ENCODE measurements around the gene TGFB1I1. TPM values are rescaled to one million over a fixed set of nuclear protein-coding genes. Genes with fewer than 3 reads are reported as not detected.

Gene TGFB1I1
- 13.1 and 16.9 TPM in 2 replicates for total RNA-seq

DNA sequence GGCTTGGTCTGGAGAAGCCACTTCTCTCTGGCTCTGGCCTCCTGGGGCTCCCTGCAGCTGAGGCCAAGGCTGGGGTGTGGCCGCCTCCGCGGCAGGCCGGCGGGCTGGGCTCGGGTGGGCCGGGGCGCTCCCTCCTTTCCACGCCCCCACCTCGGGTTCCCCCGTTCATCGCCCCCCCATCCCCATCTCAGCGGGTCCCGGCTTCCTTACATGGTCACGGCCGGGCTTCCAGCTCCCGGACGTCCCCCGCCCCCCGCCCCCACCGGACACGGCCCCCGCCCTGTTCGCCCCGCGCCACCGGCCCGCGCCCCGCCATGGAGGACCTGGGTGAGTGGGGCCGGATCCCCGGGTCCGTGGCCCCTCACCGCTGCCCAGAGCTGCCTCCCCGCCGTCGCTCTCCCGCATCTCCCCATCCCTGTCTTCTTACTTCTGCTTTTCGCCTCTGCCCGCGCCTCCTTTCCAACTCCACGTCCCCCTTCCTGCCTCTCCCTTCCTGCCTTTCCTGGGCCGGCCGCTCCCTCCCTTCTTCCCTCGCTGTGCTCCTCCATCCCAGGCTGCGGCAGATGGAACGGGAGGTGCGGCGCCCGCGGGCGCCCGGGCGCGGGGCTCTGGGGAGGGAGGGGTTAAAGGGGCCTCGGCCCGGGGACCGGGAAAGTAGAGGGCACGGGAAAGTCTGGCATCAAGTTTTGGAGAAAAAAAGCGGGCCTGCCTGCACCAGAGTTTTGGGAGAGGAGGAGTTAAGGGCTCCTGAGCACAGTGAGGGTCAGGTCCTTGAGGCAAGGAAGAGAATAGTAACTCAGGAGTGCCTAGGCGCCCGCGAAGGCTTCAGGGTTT is at the start of gene TGFB1I1:
Gene TGFB1I1 (plus strand): TSS at position 278 of the 834 bp plus-strand sequence. CDS start 37 bp downstream, at position 315.

DNA sequence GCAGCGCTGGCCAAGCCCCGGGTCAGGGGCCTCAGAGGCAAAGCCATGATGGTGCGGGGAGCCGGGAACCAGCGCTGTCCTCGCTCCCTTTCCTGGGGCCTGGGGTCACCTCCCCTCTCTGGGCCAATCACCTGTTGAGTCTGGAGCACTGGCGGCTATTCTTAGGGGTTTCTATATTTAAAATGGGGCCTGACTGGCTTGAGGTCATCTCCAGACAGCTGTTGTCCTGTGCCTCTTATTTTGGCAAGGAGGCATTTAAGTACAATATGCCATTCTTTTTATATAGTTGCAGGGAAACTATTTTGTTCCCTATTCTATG is 43.7 kb upstream of the TGFB1I1 start, which contains the start of gene COX6A2:
Gene COX6A2 (minus strand): TSS at position 82 of the 319 bp plus-strand sequence. CDS start 35 bp downstream, at position 47.

DNA sequence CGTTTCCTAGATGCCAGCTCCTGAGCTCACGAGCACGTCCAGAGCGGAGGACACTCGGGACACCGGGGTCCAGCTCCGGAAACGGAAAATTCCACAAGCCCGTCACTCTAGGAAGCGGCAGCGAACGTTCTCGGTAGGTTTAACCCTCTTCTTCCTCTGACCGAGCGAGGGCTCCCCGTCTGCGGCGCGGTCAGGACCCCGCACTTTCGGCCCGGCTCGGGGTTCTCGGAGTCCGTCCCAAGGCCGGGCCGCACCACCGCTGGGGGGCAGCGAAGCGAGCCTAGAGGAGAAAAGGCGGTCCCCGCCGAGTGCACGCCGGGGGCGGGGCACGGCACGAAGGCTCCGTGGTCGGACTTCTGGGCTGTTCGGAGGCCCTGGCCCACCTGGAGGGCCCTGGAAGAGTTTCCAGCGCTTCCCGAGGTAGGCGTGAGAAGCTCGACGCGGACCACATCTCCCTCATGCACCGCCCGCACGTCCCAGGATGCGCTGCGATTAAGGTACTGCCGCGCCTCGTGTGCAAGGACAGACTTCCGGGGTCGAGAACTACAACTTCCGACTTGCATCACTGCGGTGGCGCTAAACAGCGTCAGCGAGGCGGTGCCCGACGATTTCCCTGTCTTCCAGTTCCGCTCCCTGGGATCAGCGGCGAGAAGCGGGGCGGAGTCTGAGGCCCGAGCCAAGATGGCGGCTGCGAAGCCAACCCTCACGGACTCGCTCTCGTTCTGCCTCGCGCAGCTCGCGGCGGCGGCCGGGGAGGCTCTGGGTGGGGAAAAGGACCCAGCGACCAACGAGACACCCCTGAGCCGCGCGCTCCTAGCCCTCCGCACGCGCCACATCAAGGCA is 12.9 kb upstream of the TGFB1I1 start, which contains the start of gene ARMC5:
Gene ARMC5 (plus strand): TSS at position 658 of the 843 bp plus-strand sequence. CDS start 24 bp downstream, at position 682.

DNA sequence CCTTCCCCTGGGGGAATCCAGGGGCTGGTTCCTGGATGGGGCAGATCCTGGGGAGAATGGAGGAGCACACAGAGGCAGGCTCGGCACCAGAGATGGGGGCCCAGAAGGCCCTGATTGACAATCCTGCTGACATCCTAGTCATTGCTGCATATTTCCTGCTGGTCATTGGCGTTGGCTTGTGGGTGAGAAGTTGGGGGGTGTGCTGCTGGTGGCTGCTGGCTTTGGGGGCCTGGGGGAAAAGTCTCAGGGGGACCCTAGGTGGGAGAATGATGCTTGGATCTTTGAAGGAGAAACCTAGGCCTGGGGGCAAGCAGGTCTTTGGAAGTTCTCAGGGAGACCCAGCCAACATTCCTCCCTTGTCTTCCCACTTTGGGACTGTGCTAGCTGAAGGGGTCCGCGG is 11.1 kb downstream of the TGFB1I1 start, which contains the start of gene SLC5A2:
Gene SLC5A2 (plus strand): TSS at position 43 of the 400 bp plus-strand sequence. CDS start 14 bp downstream, at position 57.

DNA sequence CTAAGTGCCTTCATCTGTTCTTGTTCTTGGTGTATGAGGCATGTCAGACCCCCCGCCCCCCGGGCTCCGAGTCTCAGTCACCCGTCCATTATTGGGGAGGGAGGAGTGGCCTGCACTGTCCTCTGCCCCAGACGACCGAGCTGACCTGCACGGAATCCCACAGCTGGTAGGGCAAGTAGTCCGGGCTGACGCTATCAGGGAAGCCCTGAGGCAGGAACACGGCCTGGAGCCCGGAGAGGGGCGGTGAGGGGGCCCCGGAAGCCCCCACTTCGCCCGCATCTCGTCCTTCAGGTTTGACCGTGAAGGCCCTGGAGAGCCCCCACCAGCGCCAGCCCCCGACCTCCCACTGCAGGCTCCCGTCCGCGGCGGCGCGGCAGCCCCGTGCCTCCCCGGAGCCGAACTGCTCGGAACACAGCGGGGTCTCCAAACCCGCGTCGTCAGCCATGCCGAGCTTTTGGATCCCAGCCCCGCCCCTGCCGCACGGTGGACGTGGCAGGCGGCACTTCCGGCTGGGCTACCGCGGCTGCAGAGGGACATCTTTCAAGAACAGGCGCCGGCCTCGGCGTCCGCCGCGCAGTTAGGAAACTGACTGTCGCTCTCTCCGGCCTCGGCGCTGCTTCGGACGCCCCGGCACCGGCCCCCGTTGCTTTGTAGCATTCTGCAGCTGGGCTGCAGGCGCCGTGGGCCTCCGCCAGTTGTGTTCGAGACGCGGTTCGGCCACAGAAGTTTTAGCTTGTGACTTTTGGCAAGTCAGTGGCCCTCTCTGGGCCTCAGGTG is 36.2 kb downstream of the TGFB1I1 start, which contains the start of gene RUSF1:
Gene RUSF1 (minus strand): TSS at position 463 of the 777 bp plus-strand sequence. CDS start 18 bp downstream, at position 445.

Other genes with a start within 250 kb of the TGFB1I1 start
- gene ITGAM, start 212.2 kb upstream of the TGFB1I1 start, total RNA-seq, result 0.07 TPM in 1 of 2 replicates, not detected in the other
- gene ITGAX, start 117.0 kb upstream of the TGFB1I1 start, total RNA-seq, result not detected in 2 replicates
- gene ITGAD, start 78.8 kb upstream of the TGFB1I1 start, total RNA-seq, result not detected in 2 replicates
- not detected in 2 replicates for gene COX6A2, start 43.8 kb upstream of the TGFB1I1 start, total RNA-seq
- 0.28 TPM in 1 of 2 replicates, not detected in the other for gene ZNF843, start 29.4 kb upstream of the TGFB1I1 start, total RNA-seq
- gene ARMC5, start 12.7 kb upstream of the TGFB1I1 start, total RNA-seq, result 9.6 and 16.3 TPM in 2 replicates
- gene SLC5A2, start 11.0 kb downstream of the TGFB1I1 start, total RNA-seq, result 0.14 TPM in 1 of 2 replicates, not detected in the other
- 22.8 and 33.1 TPM in 2 replicates for gene RUSF1, start 36.2 kb downstream of the TGFB1I1 start, total RNA-seq
- not detected in 2 replicates for gene AHSP, start 55.7 kb downstream of the TGFB1I1 start, total RNA-seq